IMR-90 (cell line): ENCODE data around the gene SYCE3. TPM values are rescaled to one million over a fixed set of nuclear protein-coding genes. Genes with fewer than 3 reads are reported as not detected.

Experiments
- ATAC-seq: fragments of 200-7000 bp; cut with Tn5 transposase; 2 replicates; pipeline ENCODE4 v1.9.1; 2020; ENCODE audit warnings: low read depth, mild to moderate bottlenecking, moderate library complexity
- BruUV-seq: library from RNA; stranded (reverse); fragments of 400-500 nt; replicated peaks from 2 replicates; lab custom pipeline; 2021; lab: Mats Ljungman, UMichigan
- CTCF ChIA-PET: fragments of 300-600 bp; formaldehyde crosslinking; extraction: SDS; loops from one replicate; lab custom pipeline; 2021; ENCODE audit warnings: antibody characterized with exemption; lab: Yijun Ruan, JAX
- POLR2A ChIA-PET: fragments of 300-600 bp; sonication (Branson Sonifier 250); formaldehyde crosslinking; loops from one replicate; lab custom pipeline; 2022; ENCODE audit warnings: antibody characterized with exemption; ENCODE audit not compliant: unreplicated experiment; lab: Charles Lee
- DNase-seq: peaks from one replicate; pipeline ENCODE4 v3.0.0; 2013
- H2AFZ ChIP-seq: replicated peaks from 2 replicates; pipeline ENCODE3; 2013; ENCODE audit warnings: low read length, mild to moderate bottlenecking; ENCODE audit not compliant: poor library complexity
- H2AK5ac ChIP-seq: 2 replicates; pipeline ENCODE4 v1.6.1; 2013; ENCODE audit warnings: low read depth, low read length, inconsistent platforms
- H2AK9ac ChIP-seq: replicated peaks from 2 replicates; pipeline ENCODE3; 2013; ENCODE audit warnings: mild to moderate bottlenecking, low read depth, low read length, moderate library complexity; ENCODE audit not compliant: poor library complexity
- H2BK120ac ChIP-seq: 2 replicates; pipeline ENCODE4 v1.6.1; 2013; ENCODE audit warnings: low read depth, low read length, inconsistent platforms
- H2BK15ac ChIP-seq: 3 replicates; pipeline ENCODE4 v1.6.1; 2013; ENCODE audit warnings: low read depth, low read length, inconsistent platforms
- H2BK20ac ChIP-seq: 2 replicates; pipeline ENCODE4 v1.6.1; 2013; ENCODE audit warnings: low read depth, mild to moderate bottlenecking, inconsistent platforms, low read length, moderate library complexity
- H2BK5ac ChIP-seq: 2 replicates; pipeline ENCODE4 v1.6.1; 2013; ENCODE audit warnings: mild to moderate bottlenecking, low read depth, low read length, inconsistent platforms; ENCODE audit not compliant: poor library complexity, severe bottlenecking
- H3K14ac ChIP-seq: replicated peaks from 2 replicates; pipeline ENCODE4 v1.6.1; 2013; ENCODE audit warnings: low read depth, low read length, inconsistent platforms
- H3K18ac ChIP-seq: 2 replicates; pipeline ENCODE4 v1.6.1; 2013; ENCODE audit warnings: low read depth, low read length, control low read depth
- H3K23ac ChIP-seq: 2 replicates; pipeline ENCODE4 v1.6.1; 2013; ENCODE audit warnings: low read depth, low read length, inconsistent platforms
- H3K27ac ChIP-seq: 2 replicates; pipeline ENCODE4 v1.5.1; 2013; ENCODE audit warnings: mild to moderate bottlenecking, control low read depth, low read length; ENCODE audit not compliant: insufficient read depth
- H3K27me3 ChIP-seq: 2 replicates; pipeline ENCODE4 v1.6.1; 2013; ENCODE audit warnings: low read length; ENCODE audit not compliant: control insufficient read depth, insufficient read depth
- H3K36me3 ChIP-seq: 2 replicates; pipeline ENCODE4 v1.6.1; 2013; ENCODE audit warnings: low read length, mixed read lengths; ENCODE audit not compliant: control insufficient read depth, insufficient read depth
- H3K4ac ChIP-seq: 2 replicates; pipeline ENCODE4 v1.6.1; 2013; ENCODE audit warnings: low read depth, low read length, inconsistent platforms
- H3K4me1 ChIP-seq: 2 replicates; pipeline ENCODE4 v1.6.1; 2013; ENCODE audit warnings: low read length, mixed read lengths; ENCODE audit not compliant: control insufficient read depth, insufficient read depth
- H3K4me2 ChIP-seq: 2 replicates; pipeline ENCODE4 v1.6.1; 2013; ENCODE audit warnings: low read depth, mild to moderate bottlenecking, control low read depth, low read length, moderate library complexity
- H3K4me3 ChIP-seq: 2 replicates; pipeline ENCODE4 v1.5.1; 2013; ENCODE audit warnings: low read depth, mild to moderate bottlenecking, control low read depth, low read length, moderate library complexity; ENCODE audit not compliant: insufficient read depth
- H3K56ac ChIP-seq: 2 replicates; pipeline ENCODE4 v1.6.1; 2013; ENCODE audit warnings: low read length, inconsistent platforms; ENCODE audit not compliant: insufficient read depth; ENCODE audit errors: extremely low read depth
- H3K79me1 ChIP-seq, 2 experiments: 2 replicates each; pipeline ENCODE4 v1.6.1; 2013; ENCODE audit warnings: low read length in 2 of 2, inconsistent platforms in 1 of 2, low read depth in 1 of 2
- H3K9ac ChIP-seq: 2 replicates; pipeline ENCODE4 v1.6.1; 2013; ENCODE audit warnings: low read depth, low read length, control low read depth
- H3K9me1 ChIP-seq: 2 replicates; pipeline ENCODE4 v1.6.1; 2013; ENCODE audit warnings: low read length, inconsistent platforms; ENCODE audit not compliant: insufficient read depth
- H3K9me3 ChIP-seq: 2 replicates; pipeline ENCODE4 v1.6.1; 2013; ENCODE audit warnings: low read length; ENCODE audit not compliant: control insufficient read depth, insufficient read depth
- H4K20me1 ChIP-seq: 2 replicates; pipeline ENCODE4 v1.6.1; 2013; ENCODE audit warnings: low read length, inconsistent platforms; ENCODE audit not compliant: insufficient read depth
- H4K5ac ChIP-seq: 2 replicates; pipeline ENCODE4 v1.6.1; 2013; ENCODE audit warnings: mild to moderate bottlenecking, low read depth, low read length, control low read depth
- H4K8ac ChIP-seq, 2 experiments: 2 replicates each; pipeline ENCODE4 v1.6.1; 2013; ENCODE audit warnings: low read depth in 2 of 2, low read length in 2 of 2, control low read depth in 1 of 2, inconsistent platforms in 1 of 2
- H4K91ac ChIP-seq: 2 replicates; pipeline ENCODE4 v1.6.1; 2013; ENCODE audit warnings: low read depth, low read length, inconsistent platforms; ENCODE audit not compliant: insufficient read depth
- ELK1 ChIP-seq: fragments of 150-350 bp; IDR thresholded peaks from 2 replicates; pipeline ENCODE4 v1.6.1; 2016; ENCODE audit warnings: low read depth, mild to moderate bottlenecking, low read length, moderate library complexity, borderline replicate concordance
- NFE2L2 ChIP-seq: fragments of 150-350 bp; IDR thresholded peaks from 2 replicates; pipeline ENCODE4 v1.6.1; 2016; ENCODE audit warnings: low read depth, mild to moderate bottlenecking, low read length
- POLR2A ChIP-seq: IDR thresholded peaks from 2 replicates; pipeline ENCODE4 v1.6.1; 2012; ENCODE audit warnings: mild to moderate bottlenecking, low read depth, low read length
- RAD21 ChIP-seq: IDR thresholded peaks from 2 replicates; pipeline ENCODE4 v1.6.1; 2012; ENCODE audit warnings: low read length, improper control_type of control experiment
- WGBS, 2 experiments: methylation state at CpG; one replicate each; pipeline versions ENCODE4 v1.1.5 to v1.1.7; 2013; ENCODE audit warnings: missing lambda C conversion rate in 2 of 2; ENCODE audit not compliant: insufficient read length in 1 of 2; ENCODE audit errors: extremely low coverage in 2 of 2; 5-methylcytosine and 5-hydroxymethylcytosine counted together
- dilution Hi-C: fragments of 300-500 bp; cut with HindIII; formaldehyde crosslinking; loops from one replicate; pipeline ENCODE4 v1.14.3; 2018; ENCODE audit warnings: low sequenced_read_pairs; ENCODE audit not compliant: unreplicated experiment
- in situ Hi-C: fragments of 300-500 bp; cut with MboI; formaldehyde crosslinking; loops from 3 replicates; pipeline ENCODE4 v1.14.3; 2019; ENCODE audit warnings: low sequenced_read_pairs, inconsistent platforms, mixed read lengths
- intact Hi-C: fragments of 100-400 bp; cut with micrococcal nuclease; formaldehyde crosslinking; loops from 2 replicates; pipeline ENCODE4 v1.10.0; 2022
- polyA plus RNA-seq, 3 experiments: library from polyadenylated mRNA; depleted of rRNA; stranded (reverse); fragments of >200 nt; gene quantifications; 2 replicates each; pipeline ENCODE4 v1.2.3, GENCODE V29; 2012; ENCODE audit warnings: low replicate concordance in 1 of 3
- total RNA-seq: library from RNA; depleted of rRNA; stranded (reverse); fragments of >200 nt; gene quantifications from 2 replicates; pipeline ENCODE4 v1.2.3, GENCODE V29; 2012

SYCE3 gene
- total and polyA plus RNA-seq, 2 of the 4 experiments (the other 2 are of a cell fraction) = not detected

- ATAC-seq (no peak), DNase-seq (no peak)
- no peak overlapping the region for H4K8ac ChIP-seq
- H2AFZ ChIP-seq = no peak overlapping the region
- H4K5ac ChIP-seq = no peak overlapping the region
- no peak overlapping the region for H2BK5ac ChIP-seq
- no peak overlapping the region for H3K18ac ChIP-seq
- no peak overlapping the region for H3K9ac ChIP-seq
- H3K9me1 ChIP-seq = no peaks in the 10 kb centered on the region; the same call in 1 of the 2 replicates
- H4K20me1 ChIP-seq = no peaks in the 10 kb centered on the region; the same call in 1 of the 2 replicates
- no peak overlapping the region for H2BK120ac ChIP-seq
- WGBS, 2 experiments = no CpG with 5 or more reads among the region's 5 CpGs
- peaks cover 2% of the 10 kb centered on the region; the same call in 1 of the 2 replicates for H3K27me3 ChIP-seq
- H3K14ac ChIP-seq = no peak overlapping the region
- H4K91ac ChIP-seq = no peak overlapping the region
- dilution Hi-C loops = no loop called here
- H3K4me1 ChIP-seq = no peaks in the 10 kb centered on the region
- no peaks in the 10 kb centered on the region for H3K36me3 ChIP-seq
- H3K23ac ChIP-seq = no peak overlapping the region
- TF ChIP-seq POLR2A (no peak), NFE2L2 (no peak), RAD21 (no peak), ELK1 (no peak)
- no peak overlapping the region for H3K56ac ChIP-seq
- H3K4me3 ChIP-seq = no peak overlapping the region
- H2BK15ac ChIP-seq = no peak overlapping the region
- H2AK5ac ChIP-seq = no peak overlapping the region
- POLR2A ChIA-PET = no interaction called here
- H3K79me1 ChIP-seq = peaks cover 8 to 10% of the 10 kb centered on the region in 2 experiments; a peak in 3 of 4 replicates
- H2AK9ac ChIP-seq = no peak overlapping the region
- no peak overlapping the region for H3K4me2 ChIP-seq
- H3K9me3 ChIP-seq = 0 out of 2 replicates have a peak, but pooled peaks cover 2% of the 10 kb centered on the region
- in situ Hi-C loops = no loop called here
- intact Hi-C loops = no loop called here
- no peak overlapping the region for H2BK20ac ChIP-seq
- H3K4ac ChIP-seq = no peak overlapping the region
- H3K27ac ChIP-seq = no peak overlapping the region
- CTCF ChIA-PET = interaction anchor here (0.8 kb wide), 1 partner anchor 48 kb away, joined by 3 read pairs; no protein-coding TSS in a partner anchor
- BruUV-seq = no TSS peak
Measured at GRCh38 chr22:50587407-50587806, 24.7 kb upstream of the SYCE3 start.
